ENCODE results near the gene UBXN4.

DNA sequence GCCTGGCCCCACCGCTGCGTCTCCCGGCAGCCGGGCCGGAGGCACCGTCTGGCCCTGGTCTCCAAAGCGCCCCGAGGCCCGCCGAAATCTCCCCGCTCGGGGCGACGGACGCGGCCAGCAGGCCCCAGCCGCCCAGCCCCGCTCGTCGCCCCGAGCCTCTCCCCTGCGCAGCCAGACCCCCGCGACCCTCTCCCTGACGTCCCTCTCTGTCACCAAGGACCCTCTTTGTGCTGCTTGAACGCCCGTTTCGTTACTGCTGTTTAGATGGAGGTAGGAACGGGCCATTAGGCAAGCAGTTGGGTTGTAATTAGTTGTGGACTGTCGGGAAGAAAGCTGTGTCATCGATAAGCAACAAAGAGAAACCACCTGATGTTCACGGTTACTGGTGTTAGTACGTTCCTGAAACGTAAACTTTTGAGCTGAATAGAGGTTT is 686 bp downstream of the UBXN4 start:
- TF ChIP-seq, protein P1, sequence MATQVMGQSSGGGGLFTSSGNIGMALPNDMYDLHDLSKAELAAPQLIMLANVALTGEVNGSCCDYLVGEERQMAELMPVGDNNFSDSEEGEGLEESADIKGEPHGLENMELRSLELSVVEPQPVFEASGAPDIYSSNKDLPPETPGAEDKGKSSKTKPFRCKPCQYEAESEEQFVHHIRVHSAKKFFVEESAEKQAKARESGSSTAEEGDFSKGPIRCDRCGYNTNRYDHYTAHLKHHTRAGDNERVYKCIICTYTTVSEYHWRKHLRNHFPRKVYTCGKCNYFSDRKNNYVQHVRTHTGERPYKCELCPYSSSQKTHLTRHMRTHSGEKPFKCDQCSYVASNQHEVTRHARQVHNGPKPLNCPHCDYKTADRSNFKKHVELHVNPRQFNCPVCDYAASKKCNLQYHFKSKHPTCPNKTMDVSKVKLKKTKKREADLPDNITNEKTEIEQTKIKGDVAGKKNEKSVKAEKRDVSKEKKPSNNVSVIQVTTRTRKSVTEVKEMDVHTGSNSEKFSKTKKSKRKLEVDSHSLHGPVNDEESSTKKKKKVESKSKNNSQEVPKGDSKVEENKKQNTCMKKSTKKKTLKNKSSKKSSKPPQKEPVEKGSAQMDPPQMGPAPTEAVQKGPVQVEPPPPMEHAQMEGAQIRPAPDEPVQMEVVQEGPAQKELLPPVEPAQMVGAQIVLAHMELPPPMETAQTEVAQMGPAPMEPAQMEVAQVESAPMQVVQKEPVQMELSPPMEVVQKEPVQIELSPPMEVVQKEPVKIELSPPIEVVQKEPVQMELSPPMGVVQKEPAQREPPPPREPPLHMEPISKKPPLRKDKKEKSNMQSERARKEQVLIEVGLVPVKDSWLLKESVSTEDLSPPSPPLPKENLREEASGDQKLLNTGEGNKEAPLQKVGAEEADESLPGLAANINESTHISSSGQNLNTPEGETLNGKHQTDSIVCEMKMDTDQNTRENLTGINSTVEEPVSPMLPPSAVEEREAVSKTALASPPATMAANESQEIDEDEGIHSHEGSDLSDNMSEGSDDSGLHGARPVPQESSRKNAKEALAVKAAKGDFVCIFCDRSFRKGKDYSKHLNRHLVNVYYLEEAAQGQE (IDR thresholded peaks at IDR 0.05), result no peak
- TF ChIP-seq RAD21 (conservative IDR thresholded peaks at IDR 0.05 in 1 of 2, IDR thresholded peaks at IDR 0.05 in 1 of 2), result no peak
- TF ChIP-seq, protein P2, sequence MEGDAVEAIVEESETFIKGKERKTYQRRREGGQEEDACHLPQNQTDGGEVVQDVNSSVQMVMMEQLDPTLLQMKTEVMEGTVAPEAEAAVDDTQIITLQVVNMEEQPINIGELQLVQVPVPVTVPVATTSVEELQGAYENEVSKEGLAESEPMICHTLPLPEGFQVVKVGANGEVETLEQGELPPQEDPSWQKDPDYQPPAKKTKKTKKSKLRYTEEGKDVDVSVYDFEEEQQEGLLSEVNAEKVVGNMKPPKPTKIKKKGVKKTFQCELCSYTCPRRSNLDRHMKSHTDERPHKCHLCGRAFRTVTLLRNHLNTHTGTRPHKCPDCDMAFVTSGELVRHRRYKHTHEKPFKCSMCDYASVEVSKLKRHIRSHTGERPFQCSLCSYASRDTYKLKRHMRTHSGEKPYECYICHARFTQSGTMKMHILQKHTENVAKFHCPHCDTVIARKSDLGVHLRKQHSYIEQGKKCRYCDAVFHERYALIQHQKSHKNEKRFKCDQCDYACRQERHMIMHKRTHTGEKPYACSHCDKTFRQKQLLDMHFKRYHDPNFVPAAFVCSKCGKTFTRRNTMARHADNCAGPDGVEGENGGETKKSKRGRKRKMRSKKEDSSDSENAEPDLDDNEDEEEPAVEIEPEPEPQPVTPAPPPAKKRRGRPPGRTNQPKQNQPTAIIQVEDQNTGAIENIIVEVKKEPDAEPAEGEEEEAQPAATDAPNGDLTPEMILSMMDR (IDR thresholded peaks at IDR 0.05), result no peak
- no peak for TF ChIP-seq SREBF2 (IDR thresholded peaks at IDR 0.05)
- TF ChIP-seq HES2 (IDR thresholded peaks at IDR 0.05), result no peak
- no peak for TF ChIP-seq BHLHE40 (IDR thresholded peaks at IDR 0.05; ENCODE audit: low read depth, low read length)
- TF ChIP-seq CHD2 (IDR thresholded peaks at IDR 0.05; ENCODE audit: low read length, partially characterized antibody), result no peak
- TF ChIP-seq EHMT2 (IDR thresholded peaks at IDR 0.05; ENCODE audit: low read depth), result no peak
- TF ChIP-seq JUNB (IDR thresholded peaks at IDR 0.05), result no peak
- TF ChIP-seq RCOR1 (IDR thresholded peaks at IDR 0.05; ENCODE audit: low read depth, low read length), result no peak
- TF ChIP-seq SMC3 (IDR thresholded peaks at IDR 0.05), result no peak
- no peak for TF ChIP-seq POLR2A (IDR thresholded peaks at IDR 0.05; ENCODE audit: low read length)
- TF ChIP-seq PHF8 (IDR thresholded peaks at IDR 0.05; ENCODE audit: borderline replicate concordance, low read depth), result no peak
